SU-DHL-6 (cell line): ENCODE data around the gene KITLG.
"Not testable (repeated sequence)": the region's sequence is repeated elsewhere in the genome, so short reads cannot be mapped to it uniquely, and the experiment has no call there.

Source experiments
- EZH2phosphoT487 ChIP-seq: fragments of 200-600 bp; sonication (generic), shearing (Covaris generic); conservative IDR thresholded peaks from 2 replicates; pipeline ENCODE4 v1.6.1; 2018; ENCODE audit warnings: mild to moderate bottlenecking, antibody characterized with exemption, low read length, moderate library complexity, mixed read lengths
- TF ChIP-seq, protein P1 (sequence below): fragments of 200-600 bp; sonication (generic); IDR thresholded peaks from one replicate; pipeline ENCODE4 v1.5.1; 2017; ENCODE audit warnings: antibody characterized with exemption, mild to moderate bottlenecking, low read length, moderate library complexity; ENCODE audit not compliant: insufficient read depth, poor library complexity, severe bottlenecking

- TF ChIP-seq, protein P1, sequence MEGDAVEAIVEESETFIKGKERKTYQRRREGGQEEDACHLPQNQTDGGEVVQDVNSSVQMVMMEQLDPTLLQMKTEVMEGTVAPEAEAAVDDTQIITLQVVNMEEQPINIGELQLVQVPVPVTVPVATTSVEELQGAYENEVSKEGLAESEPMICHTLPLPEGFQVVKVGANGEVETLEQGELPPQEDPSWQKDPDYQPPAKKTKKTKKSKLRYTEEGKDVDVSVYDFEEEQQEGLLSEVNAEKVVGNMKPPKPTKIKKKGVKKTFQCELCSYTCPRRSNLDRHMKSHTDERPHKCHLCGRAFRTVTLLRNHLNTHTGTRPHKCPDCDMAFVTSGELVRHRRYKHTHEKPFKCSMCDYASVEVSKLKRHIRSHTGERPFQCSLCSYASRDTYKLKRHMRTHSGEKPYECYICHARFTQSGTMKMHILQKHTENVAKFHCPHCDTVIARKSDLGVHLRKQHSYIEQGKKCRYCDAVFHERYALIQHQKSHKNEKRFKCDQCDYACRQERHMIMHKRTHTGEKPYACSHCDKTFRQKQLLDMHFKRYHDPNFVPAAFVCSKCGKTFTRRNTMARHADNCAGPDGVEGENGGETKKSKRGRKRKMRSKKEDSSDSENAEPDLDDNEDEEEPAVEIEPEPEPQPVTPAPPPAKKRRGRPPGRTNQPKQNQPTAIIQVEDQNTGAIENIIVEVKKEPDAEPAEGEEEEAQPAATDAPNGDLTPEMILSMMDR = not testable (repeated sequence)
- not testable (repeated sequence) for TF ChIP-seq EZH2phosphoT487
Measured at GRCh38 chr12:88466708-88467107, 113.6 kb downstream of the KITLG start.
